OCI-M2 (cell line): Measurements from ENCODE around the gene MT1H.

Experiments
- DNase-seq: peaks from one replicate; lab custom pipeline; 2025; ENCODE audit not compliant: unreplicated experiment; lab: John Stamatoyannopoulos, UW

MT1H gene

GRCh38 chr16:56636616-56637413, 32.8 kb upstream of the MT1H start:
- DNase-seq: no peak

GRCh38 chr16:56637814-56638750, 31.5 kb upstream of the MT1H start, which contains the start of gene MT1A:
Gene MT1A, plus strand, starts transcription at chr16:56638666. Its CDS starts 73 bp downstream, at chr16:56638739.
- no peak for DNase-seq

- DNase-seq: no peak
Observed at GRCh38 chr16:56639045-56639444, 30.6 kb upstream of the MT1H start.

GRCh38 chr16:56640076-56640475, 29.5 kb upstream of the MT1H start:
- DNase-seq: no peak

GRCh38 chr16:56641166-56641565, 28.4 kb upstream of the MT1H start:
- DNase-seq: no peak

- DNase-seq: no peak
Observed at GRCh38 chr16:56643080-56643778, 26.4 kb upstream of the MT1H start.

GRCh38 chr16:56643833-56644232, 25.8 kb upstream of the MT1H start:
- DNase-seq: no peak

GRCh38 chr16:56645311-56645710, 24.3 kb upstream of the MT1H start:
- DNase-seq: no peak

- DNase-seq: no peak
Observed at GRCh38 chr16:56645838-56646237, 23.8 kb upstream of the MT1H start.

- DNase-seq: no peak
Observed at GRCh38 chr16:56647641-56648431, 21.8 kb upstream of the MT1H start.

- no peak for DNase-seq
Observed at GRCh38 chr16:56649271-56649670, 20.3 kb upstream of the MT1H start.

- DNase-seq: no peak
Observed at GRCh38 chr16:56649820-56650219, 19.8 kb upstream of the MT1H start.

GRCh38 chr16:56651586-56651985, 18.0 kb upstream of the MT1H start, which contains the start of gene MT1B:
Gene MT1B, plus strand, starts transcription at chr16:56651886. Its CDS starts 68 bp downstream, at chr16:56651954.
- DNase-seq: no peak

- DNase-seq: no peak
Observed at GRCh38 chr16:56652600-56652999, 17.0 kb upstream of the MT1H start.

GRCh38 chr16:56653218-56653617, 16.4 kb upstream of the MT1H start:
- DNase-seq: no peak

GRCh38 chr16:56657555-56658326, 11.9 kb upstream of the MT1H start, which contains the start of gene MT1F:
Gene MT1F, plus strand, starts transcription at chr16:56657959. Its CDS starts 100 bp downstream, at chr16:56658059.
- DNase-seq: no peak

- no peak for DNase-seq
Observed at GRCh38 chr16:56658327-56658875, 11.2 kb upstream of the MT1H start.

GRCh38 chr16:56662357-56663354, 7.0 kb upstream of the MT1H start:
- no peak for DNase-seq
